HG02571 (cell line): ENCODE results near the gene KLKB1.

Experiments used
- ATAC-seq: cut with Tn5 transposase; IDR thresholded peaks from one replicate; pipeline ENCODE4 v1.9.1; 2021; ENCODE audit warnings: mild to moderate bottlenecking, moderate library complexity; ENCODE audit not compliant: unreplicated experiment

Gene KLKB1

DNA sequence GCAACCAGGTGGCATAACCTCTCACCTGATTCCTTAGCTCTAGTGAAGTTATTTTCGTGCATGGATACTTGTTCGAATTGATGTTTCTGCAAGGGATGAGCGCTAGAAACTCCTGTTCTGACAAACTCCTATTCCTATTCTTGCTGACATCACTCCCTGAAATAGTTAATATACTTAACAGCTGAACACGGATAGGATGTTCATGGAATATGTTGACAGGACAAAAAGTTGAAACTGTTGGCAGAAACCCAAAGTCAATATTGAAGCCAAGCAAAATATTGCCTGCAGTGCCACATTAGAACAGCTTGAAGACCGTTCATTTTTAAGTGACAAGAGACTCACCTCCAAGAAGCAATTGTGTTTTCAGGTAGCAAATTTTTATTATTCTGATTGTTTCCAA, at the start of gene KLKB1:
TSS of gene KLKB1 (plus strand) at position 287 of the 400 bp plus-strand sequence. CDS start 689 bp downstream, outside the sequence.
- ATAC-seq, result no peak

DNA sequence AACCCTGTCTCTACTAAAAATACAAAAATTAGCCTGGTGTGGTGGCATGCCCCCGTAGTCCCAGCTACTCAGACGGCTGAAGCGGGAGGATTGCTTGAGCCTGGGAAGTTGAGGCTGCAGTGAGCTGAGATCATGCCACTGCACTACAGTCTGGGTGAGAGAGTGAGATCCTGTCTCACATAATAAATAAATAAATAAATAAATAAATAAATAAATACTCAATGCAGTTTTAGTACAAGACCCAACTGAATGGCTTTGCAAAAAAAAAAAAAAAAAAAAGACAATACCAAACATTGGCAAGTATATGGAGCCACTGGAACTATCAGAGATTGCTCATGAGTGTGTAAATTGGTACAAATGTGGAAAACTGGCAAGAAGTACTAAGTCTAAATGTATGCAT, 39.2 kb upstream of the KLKB1 start:
- ATAC-seq, result no peak

DNA sequence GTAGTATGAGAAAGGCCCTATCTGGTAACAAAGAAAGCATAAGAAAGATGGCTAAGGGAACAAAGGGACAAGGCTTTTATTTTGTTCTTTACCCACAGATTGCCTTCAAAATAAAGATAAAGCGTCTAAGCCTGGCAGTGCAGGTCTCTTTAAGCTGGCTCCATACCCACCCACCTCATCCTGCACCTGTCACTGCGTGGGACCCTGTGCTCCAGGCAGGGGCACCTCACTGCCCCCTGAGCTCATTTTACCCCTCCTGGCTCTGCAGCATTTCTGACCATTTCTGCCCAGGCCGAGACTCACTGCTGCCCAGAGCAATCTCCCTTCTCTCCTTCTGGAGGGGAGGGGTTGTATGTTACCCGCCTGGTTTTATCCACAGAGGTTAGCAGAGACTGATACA, 37.7 kb upstream of the KLKB1 start:
- no peak for ATAC-seq

DNA sequence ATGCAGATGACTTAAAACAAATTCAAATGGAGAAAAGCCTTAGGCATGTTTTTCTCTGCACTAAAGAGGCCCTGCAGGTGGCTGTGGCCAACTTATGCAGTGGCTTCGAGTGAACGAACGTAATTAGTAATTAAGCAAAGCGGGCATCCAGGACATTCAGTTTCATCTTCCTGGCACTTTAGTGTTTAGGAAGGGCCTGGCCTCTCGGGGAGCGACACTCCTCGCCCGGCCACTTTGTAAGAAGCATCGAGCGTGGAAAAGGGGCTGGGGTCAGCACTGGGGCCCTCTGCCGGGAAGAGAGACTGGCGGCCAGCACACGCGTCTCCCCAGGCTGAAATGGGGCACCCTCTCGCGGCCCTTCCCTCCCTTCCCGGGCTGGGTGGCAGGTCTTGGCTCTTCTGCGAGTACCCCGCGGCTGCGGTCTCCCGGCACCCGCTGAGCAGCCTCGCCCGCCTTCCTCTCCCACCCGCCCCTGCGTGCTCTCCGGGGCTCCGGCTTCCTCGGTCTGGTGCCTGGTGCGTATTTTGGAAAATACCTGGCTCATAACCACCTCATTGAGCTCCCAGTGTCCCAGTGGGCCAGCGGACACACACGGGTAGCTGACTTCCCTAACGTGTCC, 36.6 kb upstream of the KLKB1 start:
- peak; percentile 34 for ATAC-seq

DNA sequence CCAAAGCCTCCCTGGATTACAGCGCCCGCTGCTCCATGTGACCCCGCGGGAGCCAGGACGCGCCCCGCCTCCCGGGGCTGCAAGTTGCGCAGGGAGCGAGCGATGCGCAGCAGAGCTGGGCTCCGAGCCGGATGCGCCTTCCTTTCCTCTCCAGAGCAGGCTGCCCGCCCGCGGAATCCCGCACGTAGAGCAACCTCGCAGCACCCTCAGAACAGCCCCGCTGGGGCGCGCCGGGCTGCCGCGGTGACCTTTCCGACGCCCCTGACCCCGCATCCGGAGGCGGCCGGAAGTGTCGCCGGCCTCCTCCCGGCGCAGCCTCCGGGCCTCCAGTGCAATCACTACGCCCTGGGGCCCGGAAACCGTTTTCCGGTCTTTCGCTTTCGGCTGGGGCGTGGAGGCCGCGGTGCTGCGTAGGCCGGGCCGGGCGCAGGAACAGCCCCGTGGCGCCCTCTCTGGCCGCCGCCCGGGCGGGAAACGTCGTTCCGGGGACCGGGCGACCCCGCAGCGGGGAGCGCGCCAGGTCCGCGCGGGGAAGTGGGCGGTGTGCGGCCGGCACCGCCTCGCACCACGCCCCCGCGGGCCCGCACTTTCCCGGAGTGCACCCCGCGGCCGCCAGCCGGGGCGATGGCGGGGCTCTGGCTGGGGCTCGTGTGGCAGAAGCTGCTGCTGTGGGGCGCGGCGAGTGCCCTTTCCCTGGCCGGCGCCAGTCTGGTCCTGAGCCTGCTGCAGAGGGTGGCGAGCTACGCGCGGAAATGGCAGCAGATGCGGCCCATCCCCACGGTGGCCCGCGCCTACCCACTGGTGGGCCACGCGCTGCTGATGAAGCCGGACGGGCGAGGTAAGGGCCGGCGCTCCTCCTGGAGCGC, 35.9 kb upstream of the KLKB1 start, which contains the start of gene CYP4V2:
TSS of gene CYP4V2 (plus strand) at position 368 of the 866 bp plus-strand sequence. CDS start at position 625, 257 bp downstream.
- ATAC-seq, result peak; percentile 84

DNA sequence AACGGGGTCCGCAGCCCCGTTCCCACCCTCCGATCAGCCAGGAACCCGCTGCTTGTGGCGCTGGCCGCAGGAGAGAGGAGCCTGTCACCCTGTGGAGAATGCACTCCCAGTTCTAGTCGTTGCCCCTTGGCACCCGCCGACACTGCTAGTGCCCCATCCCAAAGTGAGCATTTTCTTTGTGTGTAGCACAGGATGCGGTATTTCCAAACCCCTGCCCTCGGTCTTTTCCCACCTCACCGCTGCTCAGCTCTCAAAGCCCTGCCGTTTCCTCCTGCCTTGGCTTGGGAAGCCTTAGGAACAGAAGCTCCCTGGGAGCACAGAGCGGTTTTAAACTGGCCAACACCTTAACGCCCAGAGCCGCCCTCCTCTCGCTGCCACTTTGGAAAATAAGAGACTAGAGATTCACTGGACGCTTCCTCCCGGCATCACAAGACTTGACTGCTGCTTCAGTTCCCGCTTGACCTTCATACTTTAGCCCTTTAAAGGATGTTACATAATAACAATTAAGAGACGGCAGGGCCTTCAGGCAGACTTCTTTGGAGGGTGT, 35.2 kb upstream of the KLKB1 start:
- peak; percentile 13 for ATAC-seq

DNA sequence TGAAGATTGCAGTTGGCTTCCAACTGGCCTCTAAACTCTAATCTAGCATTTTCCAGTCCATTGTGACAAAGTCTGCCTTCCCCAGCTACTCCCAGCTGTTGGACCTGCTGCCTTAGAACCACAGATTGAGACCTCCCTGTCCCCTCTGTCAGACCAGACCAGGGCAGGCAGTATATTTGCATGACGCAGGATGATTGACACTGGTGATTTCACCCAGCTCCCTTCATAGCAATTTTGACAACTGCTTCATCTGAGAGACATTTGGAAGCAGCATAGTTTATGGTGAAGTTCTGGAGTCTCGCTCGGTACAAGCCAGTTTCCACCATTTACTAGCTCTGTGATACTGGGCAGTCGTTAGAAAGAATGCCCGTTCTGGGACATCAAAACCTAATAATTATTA, 33.5 kb upstream of the KLKB1 start:
- no peak for ATAC-seq

DNA sequence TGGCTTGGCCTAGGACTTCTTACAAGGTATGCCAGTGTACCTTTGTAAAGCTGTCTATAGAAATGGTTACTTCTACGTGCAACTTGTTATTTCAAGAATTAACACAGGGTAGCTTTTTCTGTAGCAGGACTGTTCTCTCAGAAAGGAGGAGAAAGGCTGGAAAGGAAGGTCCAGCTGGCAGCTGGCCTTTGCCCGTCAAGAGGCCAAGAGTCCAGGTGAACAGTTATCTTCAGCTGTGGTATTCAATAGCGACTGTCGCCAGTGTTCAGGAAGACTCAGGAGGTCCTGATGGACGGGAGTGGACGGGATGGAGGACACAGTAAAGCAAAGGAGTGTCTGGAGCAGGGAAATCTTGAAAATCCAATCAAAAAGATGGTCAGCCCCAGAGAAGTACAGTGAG, 31.2 kb upstream of the KLKB1 start:
- ATAC-seq, result no peak

DNA sequence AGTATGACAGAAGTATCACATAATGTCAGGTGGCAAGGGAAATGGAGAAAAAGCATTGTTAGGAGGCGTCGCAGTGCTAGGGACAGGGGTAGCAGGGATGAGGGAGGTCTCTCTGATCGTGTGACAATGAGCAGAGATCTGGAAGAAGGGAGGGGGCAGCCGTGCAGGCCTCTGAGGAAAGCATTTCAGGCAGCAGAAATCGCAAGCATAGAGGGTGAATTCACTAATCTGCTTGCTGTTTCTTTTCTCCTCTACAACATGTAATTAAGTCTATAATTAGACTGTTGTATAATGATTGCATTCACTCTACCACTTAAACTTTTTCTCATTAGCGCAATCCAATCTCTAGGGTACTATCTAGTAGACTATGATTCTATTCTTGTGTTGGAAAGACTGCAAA, 26.8 kb upstream of the KLKB1 start:
- no peak for ATAC-seq

DNA sequence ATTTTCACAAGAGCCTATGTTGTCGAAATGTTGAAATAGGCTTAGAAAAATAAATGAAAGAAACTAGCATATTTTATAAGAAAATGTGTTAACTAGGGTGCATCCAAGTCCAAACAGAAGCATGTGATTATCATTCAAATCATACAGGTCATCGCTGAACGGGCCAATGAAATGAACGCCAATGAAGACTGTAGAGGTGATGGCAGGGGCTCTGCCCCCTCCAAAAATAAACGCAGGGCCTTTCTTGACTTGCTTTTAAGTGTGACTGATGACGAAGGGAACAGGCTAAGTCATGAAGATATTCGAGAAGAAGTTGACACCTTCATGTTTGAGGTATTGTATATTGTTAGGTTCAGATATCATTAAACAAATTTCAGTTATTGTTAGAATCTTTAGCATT, 26.3 kb upstream of the KLKB1 start:
- no peak for ATAC-seq

DNA sequence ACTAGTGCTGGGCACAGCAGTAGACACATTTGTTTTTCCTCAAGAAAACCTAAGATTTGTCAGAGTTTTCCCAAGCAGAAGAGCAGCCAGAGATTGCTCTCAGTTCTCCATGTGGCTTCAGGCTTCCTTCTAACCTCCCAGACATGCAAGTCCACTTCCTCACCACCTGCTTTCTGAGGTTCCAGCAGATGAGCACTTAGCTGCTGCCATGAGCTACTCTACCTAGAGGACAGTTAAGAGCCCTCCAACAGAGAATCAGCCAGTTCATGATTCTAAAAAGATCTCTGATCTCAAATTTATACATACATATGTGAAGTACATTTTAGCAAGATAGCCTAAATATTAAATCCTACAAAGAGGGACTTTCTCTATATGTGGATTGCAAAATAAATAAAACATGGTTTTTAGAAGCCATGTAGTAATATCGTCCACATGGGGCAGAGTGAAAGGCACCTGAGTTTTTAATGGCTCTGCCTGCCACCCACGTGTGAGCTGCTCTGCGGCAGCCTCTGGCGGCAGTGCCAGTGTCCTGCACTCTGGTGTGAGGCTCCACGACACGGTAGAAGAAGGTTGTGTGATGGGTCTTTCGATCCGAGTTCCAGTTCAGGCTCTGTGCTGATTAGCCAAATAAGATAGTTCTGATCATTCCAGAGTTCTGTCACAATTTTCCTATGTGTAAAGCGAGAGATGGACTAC, 25.6 kb upstream of the KLKB1 start:
- ATAC-seq, result peak; percentile 97

DNA sequence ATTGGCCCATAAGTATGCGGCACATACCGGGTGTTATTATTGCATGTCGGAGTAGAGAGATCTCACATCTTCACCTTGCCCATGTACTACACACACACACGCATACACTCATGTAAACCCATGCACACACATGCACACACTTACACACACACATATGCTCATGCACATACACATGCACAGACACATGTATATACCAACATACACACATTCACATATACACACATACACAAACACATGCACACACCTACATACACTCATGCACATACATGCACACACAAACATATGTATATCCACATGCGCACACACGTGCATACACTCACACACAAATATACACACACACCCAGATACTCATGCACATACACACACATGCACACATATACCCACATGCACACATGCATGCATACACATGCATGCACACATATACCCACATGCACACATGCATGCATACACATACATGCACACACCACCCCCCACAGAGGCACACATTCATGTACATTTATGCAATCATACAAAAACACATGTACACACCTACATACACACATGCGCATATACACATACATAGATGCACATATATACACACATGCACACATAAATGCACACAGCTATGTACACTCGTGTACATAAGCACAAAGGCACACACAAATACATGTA, 24.7 kb upstream of the KLKB1 start:
- ATAC-seq, result no peak

DNA sequence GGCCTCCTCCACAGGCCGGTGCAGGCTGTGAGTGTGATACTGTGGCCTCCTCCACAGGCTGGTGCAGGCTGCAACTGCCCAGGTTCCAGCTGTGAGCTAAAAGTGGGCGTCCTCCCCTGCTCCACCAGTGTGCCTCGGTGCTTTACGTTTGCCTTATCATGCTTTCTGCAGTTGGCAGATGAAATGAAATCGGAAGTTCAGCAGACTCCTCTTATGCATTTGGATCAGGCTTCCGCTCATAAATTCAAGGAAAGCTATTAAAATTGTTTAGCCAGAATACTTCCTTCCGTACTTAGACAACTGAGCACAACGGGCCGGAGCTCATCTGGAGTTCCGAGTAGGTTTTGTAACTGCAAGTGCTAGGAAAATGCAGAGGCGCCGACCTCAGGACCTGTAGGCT, 23.9 kb upstream of the KLKB1 start:
- no peak for ATAC-seq

DNA sequence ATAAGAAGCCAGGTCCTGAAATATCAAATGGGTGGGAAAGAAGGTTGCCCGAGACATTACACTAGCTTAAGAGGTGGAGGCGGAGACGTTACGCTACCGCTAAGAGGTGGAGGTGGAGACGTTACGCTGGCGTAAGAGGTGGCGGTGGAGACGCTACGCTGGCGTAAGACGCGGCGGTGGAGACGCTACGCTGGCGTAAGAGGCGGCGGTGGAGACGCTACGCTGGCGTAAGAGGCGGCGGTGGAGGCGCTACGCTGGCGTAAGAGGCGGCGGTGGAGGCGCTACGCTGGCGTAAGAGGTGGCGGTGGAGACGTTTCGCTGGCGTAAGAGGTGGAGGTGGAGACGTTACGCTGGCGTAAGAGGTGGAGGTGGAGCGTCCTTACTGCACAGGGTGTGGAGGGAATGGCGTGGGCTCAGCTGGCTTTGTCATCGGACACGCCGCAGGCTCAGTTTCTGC, 23.2 kb upstream of the KLKB1 start:
- ATAC-seq, result no peak

DNA sequence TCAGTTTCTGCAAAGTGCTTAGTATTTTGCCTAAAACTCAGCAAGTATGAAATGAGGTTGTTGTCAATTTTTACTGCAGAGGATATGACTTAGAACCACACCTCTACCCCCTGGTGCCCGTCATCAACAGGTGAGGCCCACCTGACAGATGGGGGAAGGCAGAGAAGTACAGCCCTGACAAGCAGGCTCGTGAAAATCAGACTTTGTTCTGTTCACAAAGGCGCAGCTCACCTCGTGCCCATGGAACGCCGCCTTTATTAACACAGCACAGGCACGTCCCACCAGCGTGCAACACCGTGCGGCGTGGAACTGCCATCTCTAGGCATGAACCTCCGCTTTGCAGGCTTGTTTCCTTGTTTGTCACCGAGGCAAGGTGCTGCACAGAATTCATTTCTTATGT, 22.6 kb upstream of the KLKB1 start:
- no peak for ATAC-seq

DNA sequence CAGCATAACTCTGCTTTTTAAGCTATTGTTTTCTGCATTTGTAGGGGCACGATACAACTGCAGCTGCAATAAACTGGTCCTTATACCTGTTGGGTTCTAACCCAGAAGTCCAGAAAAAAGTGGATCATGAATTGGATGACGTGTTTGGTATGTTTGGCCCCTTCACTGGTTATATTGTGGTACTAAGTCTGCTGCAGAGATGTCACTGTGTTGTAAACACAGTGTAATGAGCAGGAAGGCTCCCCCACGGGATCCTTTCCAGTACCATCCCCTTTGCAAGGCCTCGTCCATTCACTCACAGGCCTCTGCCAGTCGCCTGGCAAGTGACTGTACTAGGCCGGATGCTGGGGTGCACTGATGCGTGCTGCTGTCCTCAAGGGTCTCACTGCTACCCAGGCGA, 22.2 kb upstream of the KLKB1 start:
- no peak for ATAC-seq

DNA sequence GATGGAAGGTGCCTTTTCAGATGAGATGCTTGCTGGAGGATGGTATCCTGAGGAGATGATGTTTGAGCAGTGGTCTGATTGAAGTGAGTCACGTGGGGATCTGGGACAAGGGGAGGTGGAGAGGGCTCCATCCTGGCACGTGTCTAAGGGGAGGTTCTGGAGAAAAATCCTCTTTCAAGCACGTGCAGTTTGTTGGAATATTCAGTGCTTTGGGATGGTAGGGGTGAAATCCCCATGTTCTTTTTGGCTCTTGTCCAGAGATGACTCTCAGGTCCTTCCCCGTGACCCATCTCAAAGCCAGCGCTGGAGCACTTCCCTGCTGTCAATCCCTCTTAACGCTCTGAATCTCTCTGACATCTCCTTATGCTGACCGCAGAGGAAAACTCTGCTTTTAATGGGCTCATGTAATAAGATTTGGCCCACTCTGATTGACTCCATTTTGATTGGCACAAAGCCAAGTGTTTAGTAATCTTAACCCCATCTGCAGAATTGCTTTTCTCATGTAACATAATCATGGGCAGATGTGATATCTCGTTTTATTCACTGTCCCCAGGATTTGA, 10.8 kb upstream of the KLKB1 start:
- ATAC-seq, result no peak

DNA sequence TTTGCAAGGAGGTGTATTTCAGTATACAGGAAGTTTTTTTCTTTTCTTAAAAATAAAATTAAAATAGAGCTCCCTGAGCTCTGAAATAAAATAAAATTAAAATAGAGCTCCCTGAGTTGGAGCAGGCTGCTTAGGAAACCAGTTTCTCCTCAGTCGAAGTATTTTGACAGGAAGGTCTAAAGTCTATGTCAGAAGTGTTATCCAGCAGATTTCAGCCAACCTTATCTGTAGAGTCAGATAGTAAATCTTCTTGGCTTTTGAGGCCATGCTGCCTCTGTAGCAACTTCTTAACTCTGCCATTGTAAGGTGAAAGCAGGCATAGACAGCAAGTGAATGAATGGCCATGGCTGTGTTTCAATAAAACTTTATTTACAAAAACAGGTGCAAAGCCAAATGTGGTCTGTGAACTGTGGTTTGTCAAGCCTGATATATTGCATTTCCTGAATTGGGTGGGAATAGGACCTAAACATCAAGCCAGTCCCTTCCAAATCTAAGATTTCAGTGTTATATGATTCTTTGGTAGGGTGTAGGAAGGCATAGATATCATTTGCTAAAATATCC, 9.5 kb upstream of the KLKB1 start:
- no peak for ATAC-seq

DNA sequence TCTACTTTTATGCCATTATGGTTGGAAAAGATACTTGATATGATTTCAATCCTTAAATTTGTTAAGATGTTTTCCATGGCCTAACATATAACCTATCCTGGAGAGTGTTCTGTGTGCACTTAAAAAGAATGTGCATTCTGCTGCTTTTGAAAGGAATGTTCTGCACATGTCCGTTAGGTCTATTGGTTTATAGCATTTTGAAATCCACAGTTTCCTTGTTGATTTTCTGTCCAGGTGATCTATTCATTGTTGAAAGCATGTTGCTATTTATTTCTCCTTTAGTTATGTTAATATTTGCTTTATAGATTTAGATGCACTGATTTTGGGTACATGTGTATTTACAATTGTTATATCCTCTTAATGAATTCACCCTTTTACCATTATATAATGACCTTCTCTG, 5.7 kb upstream of the KLKB1 start:
- ATAC-seq, result no peak

DNA sequence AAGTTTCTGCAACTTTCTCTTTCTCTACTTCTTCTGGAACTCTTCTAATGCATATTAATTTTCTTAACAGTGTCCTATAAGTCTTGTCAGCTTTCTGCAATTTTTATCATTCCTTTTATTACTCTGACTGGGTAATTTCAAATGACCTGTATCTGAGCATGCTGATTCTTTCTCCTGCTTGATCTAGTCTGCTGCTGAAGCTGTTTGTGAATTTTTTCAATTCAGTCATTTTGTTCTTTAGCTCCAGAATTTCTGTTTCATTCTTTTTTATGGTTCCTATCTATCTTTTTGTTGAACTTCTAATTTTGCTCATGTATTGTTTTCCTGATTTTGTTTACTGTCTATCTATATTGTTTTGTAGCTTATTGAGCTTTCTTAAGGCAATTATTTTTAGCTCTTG, 1.5 kb upstream of the KLKB1 start:
- ATAC-seq, result no peak
